Measurements from ENCODE around the gene CYP26B1.

DNA sequence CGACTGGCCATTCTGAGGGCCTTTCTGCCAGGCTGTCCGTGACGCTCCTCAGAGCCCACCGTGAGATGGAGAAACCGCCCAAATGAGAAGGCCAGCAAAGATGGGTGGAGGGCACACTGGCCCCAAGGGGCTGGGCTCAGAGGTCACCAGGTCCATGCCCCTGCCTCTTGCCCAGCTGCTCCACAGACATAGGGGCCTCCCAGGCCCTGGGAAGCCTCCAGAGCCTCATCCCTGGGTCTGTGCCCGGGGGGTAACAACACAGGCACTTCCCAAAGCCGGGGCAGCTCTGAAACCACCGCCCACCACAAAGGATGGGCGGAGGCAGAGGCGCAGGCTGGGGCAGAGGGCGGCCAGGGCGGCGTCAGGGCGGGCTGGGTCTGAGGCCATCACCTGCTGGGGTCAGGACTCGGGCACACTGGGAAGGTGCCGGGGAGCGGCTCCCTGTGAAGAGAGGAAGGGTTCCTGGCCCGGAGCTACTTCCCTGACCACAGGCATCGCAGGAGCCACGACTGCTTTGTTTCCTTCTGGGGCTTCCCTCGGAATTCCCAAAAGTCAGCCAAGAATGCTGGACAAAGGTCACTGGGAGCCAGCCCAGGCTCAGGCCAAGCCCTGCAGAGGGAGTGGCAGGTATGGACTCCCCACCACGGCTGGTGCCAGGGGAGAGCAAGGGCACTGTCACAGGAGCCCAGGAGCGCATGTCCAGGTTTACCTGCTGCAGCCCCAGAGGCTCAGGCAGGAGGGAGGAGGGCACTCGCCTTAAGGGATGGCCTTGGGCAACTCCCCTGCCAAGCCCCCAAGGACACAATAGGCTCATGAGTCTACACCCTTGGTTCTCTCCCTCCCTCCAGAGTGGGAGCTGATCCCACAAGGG lies 9.4 kb downstream of the CYP26B1 start:
- no peak for TF ChIP-seq CTCF (IDR thresholded peaks at IDR 0.05)
- TF ChIP-seq POLR2A (IDR thresholded peaks at IDR 0.05), result no peak
